Calu3 (cell line): Measurements from ENCODE around the gene ARHGAP26. TPM values are rescaled to one million over a fixed set of nuclear protein-coding genes. Genes with fewer than 3 reads are reported as not detected.

Source experiments
- BruUV-seq: library from RNA; stranded (reverse); fragments of 400-500 nt; replicated peaks from 2 replicates; lab custom pipeline; 2021; lab: Mats Ljungman, UMichigan
- CTCF ChIA-PET: fragments of 300-600 bp; sonication (Branson Sonifier 250); formaldehyde crosslinking; loops from one replicate; lab custom pipeline; 2022; ENCODE audit warnings: antibody characterized with exemption; lab: Charles Lee
- DNase-seq: peaks from one replicate; pipeline ENCODE4 v3.0.0; 2022
- H3K27ac Mint-ChIP-seq: one replicate; pipeline ENCODE4 v1.8.0; 2022; ENCODE audit warnings: mixed read lengths; ENCODE audit not compliant: unreplicated experiment
- H3K27me3 Mint-ChIP-seq: one replicate; pipeline ENCODE4 v1.8.0; 2022; ENCODE audit warnings: mixed read lengths; ENCODE audit not compliant: unreplicated experiment
- H3K36me3 Mint-ChIP-seq: one replicate; pipeline ENCODE4 v1.8.0; 2022; ENCODE audit warnings: mild to moderate bottlenecking, moderate library complexity, mixed read lengths; ENCODE audit not compliant: insufficient read depth, unreplicated experiment
- H3K4me1 Mint-ChIP-seq: one replicate; pipeline ENCODE4 v1.8.0; 2022; ENCODE audit warnings: mild to moderate bottlenecking, low read depth, mixed read lengths; ENCODE audit not compliant: unreplicated experiment
- H3K4me3 Mint-ChIP-seq: one replicate; pipeline ENCODE4 v1.8.0; 2022; ENCODE audit warnings: mild to moderate bottlenecking, low read depth, moderate library complexity, mixed read lengths; ENCODE audit not compliant: unreplicated experiment
- H3K9me3 Mint-ChIP-seq: one replicate; pipeline ENCODE4 v1.8.0; 2022; ENCODE audit warnings: low read depth, mixed read lengths; ENCODE audit not compliant: unreplicated experiment
- intact Hi-C: fragments of 100-400 bp; cut with micrococcal nuclease; formaldehyde crosslinking; loops from one replicate; pipeline ENCODE4 v1.10.0; 2022; ENCODE audit not compliant: unreplicated experiment
- total RNA-seq: library from RNA; stranded (reverse); gene quantifications from 2 replicates; pipeline ENCODE4 v1.2.3, GENCODE V29; 2022
- TF ChIP-seq, protein P1 (sequence below): fragments of 200-600 bp; IDR thresholded peaks from one replicate; pipeline ENCODE4 v1.8.0; 2022; ENCODE audit warnings: antibody characterized with exemption; ENCODE audit not compliant: unreplicated experiment

The ARHGAP26 gene
- total RNA-seq, 1 experiment from 2014 or later = 118 TPM

DNA sequence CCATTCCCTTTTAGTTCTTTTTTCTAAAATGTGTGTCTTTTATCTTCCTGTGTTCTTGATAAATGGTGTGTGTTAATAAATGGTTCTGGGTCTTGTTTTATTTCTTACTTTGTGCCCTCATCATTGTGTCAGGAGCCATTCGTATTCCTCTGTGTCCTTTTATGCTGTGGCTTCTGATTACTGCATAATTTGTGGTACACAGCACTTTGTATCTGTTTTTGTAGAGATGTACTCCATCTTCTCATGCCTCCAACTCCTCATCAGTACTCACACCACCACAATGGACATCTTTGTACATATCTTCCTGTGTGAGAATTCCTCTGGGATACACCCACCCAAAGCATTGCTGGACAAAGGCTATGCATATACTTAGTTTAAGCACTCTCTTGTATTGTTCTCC, 247.4 kb downstream of the ARHGAP26 start:
- no peak overlapping the region for H3K4me3 Mint-ChIP-seq
- H3K9me3 Mint-ChIP-seq = no peaks in the 10 kb centered on the region
- H3K4me1 Mint-ChIP-seq = no peaks in the 10 kb centered on the region
- intact Hi-C loops = no loop called here
- no TSS peak for BruUV-seq
- H3K27ac Mint-ChIP-seq = no peak overlapping the region
- CTCF ChIA-PET = no interaction called here
- no peak for DNase-seq
- peaks cover 33% of the 10 kb centered on the region for H3K36me3 Mint-ChIP-seq
- H3K27me3 Mint-ChIP-seq = no peaks in the 10 kb centered on the region
- TF ChIP-seq, protein P1, sequence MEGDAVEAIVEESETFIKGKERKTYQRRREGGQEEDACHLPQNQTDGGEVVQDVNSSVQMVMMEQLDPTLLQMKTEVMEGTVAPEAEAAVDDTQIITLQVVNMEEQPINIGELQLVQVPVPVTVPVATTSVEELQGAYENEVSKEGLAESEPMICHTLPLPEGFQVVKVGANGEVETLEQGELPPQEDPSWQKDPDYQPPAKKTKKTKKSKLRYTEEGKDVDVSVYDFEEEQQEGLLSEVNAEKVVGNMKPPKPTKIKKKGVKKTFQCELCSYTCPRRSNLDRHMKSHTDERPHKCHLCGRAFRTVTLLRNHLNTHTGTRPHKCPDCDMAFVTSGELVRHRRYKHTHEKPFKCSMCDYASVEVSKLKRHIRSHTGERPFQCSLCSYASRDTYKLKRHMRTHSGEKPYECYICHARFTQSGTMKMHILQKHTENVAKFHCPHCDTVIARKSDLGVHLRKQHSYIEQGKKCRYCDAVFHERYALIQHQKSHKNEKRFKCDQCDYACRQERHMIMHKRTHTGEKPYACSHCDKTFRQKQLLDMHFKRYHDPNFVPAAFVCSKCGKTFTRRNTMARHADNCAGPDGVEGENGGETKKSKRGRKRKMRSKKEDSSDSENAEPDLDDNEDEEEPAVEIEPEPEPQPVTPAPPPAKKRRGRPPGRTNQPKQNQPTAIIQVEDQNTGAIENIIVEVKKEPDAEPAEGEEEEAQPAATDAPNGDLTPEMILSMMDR = no peak

DNA sequence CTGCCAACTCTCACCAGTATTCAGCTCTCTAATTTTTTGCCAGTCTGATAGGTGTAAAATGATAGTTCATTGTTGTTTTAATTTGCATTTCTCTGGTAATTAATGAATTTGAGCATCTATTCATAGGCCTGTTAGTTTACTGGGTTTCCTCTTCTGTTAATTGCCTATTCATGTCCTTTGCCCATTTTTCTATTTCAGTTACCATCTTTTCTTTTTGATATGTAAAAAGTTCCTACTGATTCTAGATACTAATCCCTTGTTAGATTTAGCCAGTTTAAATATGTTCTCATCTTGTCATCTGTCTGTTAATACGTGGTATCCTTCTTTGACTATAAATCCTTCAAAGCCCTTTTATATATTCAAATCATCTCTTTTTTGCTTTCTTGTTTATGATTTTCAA, 247.8 kb downstream of the ARHGAP26 start:
- intact Hi-C loops = no loop called here
- no TSS peak for BruUV-seq
- DNase-seq = no peak
- Mint-ChIP-seq H3K9me3 (no peaks in the 10 kb centered on the region), H3K4me1 (no peaks in the 10 kb centered on the region), H3K36me3 (peaks cover 34% of the 10 kb centered on the region), H3K4me3 (no peak overlapping the region), H3K27ac (no peak overlapping the region), H3K27me3 (no peaks in the 10 kb centered on the region)
- TF ChIP-seq, protein P1 = no peak
- CTCF ChIA-PET = no interaction called here

DNA sequence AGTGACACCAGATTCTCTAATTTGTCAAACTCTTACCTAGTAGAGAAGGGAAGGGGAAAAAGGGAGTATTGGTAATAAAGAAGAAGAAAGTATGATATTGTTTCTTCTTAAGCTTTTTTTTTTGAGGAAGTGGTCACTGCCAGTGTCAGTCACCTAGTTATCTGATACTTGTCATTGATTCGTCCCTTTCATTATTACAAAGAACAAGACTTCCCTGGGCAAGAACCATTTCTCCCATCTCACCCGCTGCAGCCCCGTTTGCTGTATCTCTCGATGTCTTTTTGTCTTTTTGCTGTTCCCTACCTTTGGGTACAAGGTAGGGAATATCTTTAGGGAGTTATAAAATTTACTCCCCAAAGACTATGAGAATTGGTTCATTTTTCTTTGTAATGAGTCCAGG, 249.0 kb downstream of the ARHGAP26 start:
- intact Hi-C loops = no loop called here

DNA sequence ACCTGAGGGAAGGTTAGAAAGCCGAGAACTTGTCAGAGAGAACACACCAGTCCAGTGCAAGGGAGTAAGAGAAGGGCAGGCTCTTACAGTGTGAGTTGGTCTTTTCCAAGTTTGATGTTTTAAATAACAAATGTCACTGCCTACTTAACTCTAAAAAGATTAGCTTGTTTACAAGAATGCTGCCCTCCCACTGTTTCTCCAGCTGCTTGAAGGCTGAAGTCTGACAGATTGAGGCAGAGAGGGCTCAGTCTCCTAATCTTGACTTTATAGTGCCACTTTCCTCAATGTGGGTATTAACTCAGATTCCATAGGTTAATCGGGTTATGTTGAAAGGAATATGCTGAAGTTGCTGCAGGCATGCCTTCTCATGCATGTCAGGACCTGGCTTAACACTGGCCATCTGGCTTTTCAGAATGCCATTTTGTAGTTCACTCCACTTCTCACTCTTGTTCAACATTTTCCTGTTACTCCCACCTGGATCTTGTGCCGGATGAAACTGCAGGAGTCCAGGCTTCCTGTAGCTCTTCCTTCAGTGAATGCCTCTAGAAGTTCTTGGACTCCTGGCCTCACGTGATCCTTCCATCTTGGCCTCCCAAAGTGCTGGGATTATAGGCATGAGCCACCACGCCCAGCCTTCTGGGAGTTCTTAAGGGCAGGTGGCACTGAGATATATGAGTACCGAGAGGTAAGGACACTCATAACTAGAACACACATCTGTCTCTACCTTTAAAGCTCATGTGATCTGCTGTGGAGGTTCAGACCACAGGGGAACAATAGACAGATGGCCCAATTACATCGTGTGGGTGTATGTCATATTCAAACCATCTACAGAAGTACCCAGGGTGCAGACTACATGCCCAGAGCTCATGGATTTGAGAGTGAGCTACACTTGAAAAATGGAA, 249.7 kb downstream of the ARHGAP26 start:
- Mint-ChIP-seq H3K9me3 (no peaks in the 10 kb centered on the region), H3K36me3 (peaks cover 34% of the 10 kb centered on the region), H3K4me3 (no peak overlapping the region), H3K27me3 (no peaks in the 10 kb centered on the region), H3K27ac (no peak overlapping the region), H3K4me1 (no peaks in the 10 kb centered on the region)
- TF ChIP-seq, protein P1 = no peak
- intact Hi-C loops = no loop called here
- no peak for DNase-seq
- no TSS peak for BruUV-seq
- CTCF ChIA-PET = interaction anchor here (0.5 to 0.7 kb wide), 3 partner anchors 21 to 416 kb away, joined by 3 to 6 read pairs (median 5); no protein-coding TSS in a partner anchor

More for the DNA sequence above, 249.0 kb downstream of the ARHGAP26 start:
- no TSS peak for BruUV-seq
- Mint-ChIP-seq H3K4me1 (no peaks in the 10 kb centered on the region), H3K27me3 (no peaks in the 10 kb centered on the region), H3K36me3 (peaks cover 39% of the 10 kb centered on the region), H3K4me3 (no peak overlapping the region), H3K9me3 (no peaks in the 10 kb centered on the region), H3K27ac (no peak overlapping the region)
- TF ChIP-seq, protein P1 = no peak
- CTCF ChIA-PET = no interaction called here
- no peak for DNase-seq
